Natural killer cell (primary cell): ENCODE measurements around the gene RAB3B. TPM values are rescaled to one million over a fixed set of nuclear protein-coding genes. Genes with fewer than 3 reads are reported as not detected.

Source experiments
- ATAC-seq, 3 donors: fragments of 150-1000 bp in 2 of 3; fragments of 200-7000 bp in 1 of 3; cut with Tn5 transposase; 1 replicate in 1 of 3; 2 replicates in 2 of 3; pipeline ENCODE4 v1.10.0; 2021; ENCODE audit warnings: mild to moderate bottlenecking in 2 of 3, moderate library complexity in 2 of 3
- DNase-seq, 2 donors: peaks; one replicate each; pipeline versions ENCODE4 v3.0.0 to v3.0.0-alpha.2; 2013 to 2021; ENCODE audit warnings: mixed read lengths in 1 of 2
- H3K27ac ChIP-seq: one replicate; pipeline ENCODE4 v1.5.1; 2013; ENCODE audit warnings: mild to moderate bottlenecking, low read length
- H3K27me3 ChIP-seq: one replicate; pipeline ENCODE4 v1.6.1; 2013; ENCODE audit warnings: low read length; ENCODE audit not compliant: control insufficient read depth, insufficient read depth
- H3K36me3 ChIP-seq: one replicate; pipeline ENCODE4 v1.6.1; 2013; ENCODE audit warnings: low read length; ENCODE audit not compliant: control insufficient read depth, insufficient read depth
- H3K4me1 ChIP-seq: one replicate; pipeline ENCODE4 v1.6.1; 2013; ENCODE audit warnings: low read length; ENCODE audit not compliant: control insufficient read depth, insufficient read depth
- H3K4me3 ChIP-seq: one replicate; pipeline ENCODE4 v1.5.1; 2013; ENCODE audit warnings: low read length
- H3K9me3 ChIP-seq: one replicate; pipeline ENCODE4 v1.6.1; 2013; ENCODE audit warnings: low read length; ENCODE audit not compliant: control insufficient read depth, insufficient read depth
- H3K27ac Mint-ChIP-seq, 2 donors: one replicate each; pipeline ENCODE4 v1.8.0; 2022; ENCODE audit warnings: mild to moderate bottlenecking in 2 of 2, mixed read lengths in 2 of 2, moderate library complexity in 1 of 2
- H3K27me3 Mint-ChIP-seq, 2 donors: one replicate each; pipeline ENCODE4 v1.8.0; 2022; ENCODE audit warnings: low read depth in 2 of 2, mixed read lengths in 2 of 2
- H3K36me3 Mint-ChIP-seq: one replicate; pipeline ENCODE4 v1.8.0; 2022; ENCODE audit warnings: mixed read lengths
- H3K4me1 Mint-ChIP-seq, 2 donors: one replicate each; pipeline ENCODE4 v1.8.0; 2022; ENCODE audit warnings: mixed read lengths in 2 of 2
- H3K4me3 Mint-ChIP-seq: one replicate; pipeline ENCODE4 v1.8.0; 2022; ENCODE audit warnings: mild to moderate bottlenecking, moderate library complexity, mixed read lengths
- H3K9me3 Mint-ChIP-seq, 2 donors: one replicate each; pipeline ENCODE4 v1.8.0; 2022; ENCODE audit warnings: mixed read lengths in 2 of 2
- CTCF ChIP-seq: fragments of 200-600 bp; IDR thresholded peaks from one replicate; pipeline ENCODE4 v1.8.0; 2022; ENCODE audit warnings: antibody characterized with exemption
- WGBS: methylation state at CpG from one replicate; pipeline ENCODE4 v1.1.7; 2013; ENCODE audit warnings: missing lambda C conversion rate; ENCODE audit not compliant: insufficient coverage; 5-methylcytosine and 5-hydroxymethylcytosine counted together
- intact Hi-C: fragments of 100-400 bp; cut with micrococcal nuclease; formaldehyde crosslinking; loops from one replicate; pipeline ENCODE4 v1.14.2; 2022
- total RNA-seq, 4 donors: library from RNA; stranded (reverse); fragments of 120-200 nt in 1 of 4; gene quantifications; one replicate each; pipeline versions ENCODE4 v1.2.3 to v1.2.4, GENCODE V29; 2013 to 2022

The RAB3B gene
- total RNA-seq, 3 donors from 2014 or later (not counting 1 experiment from before 2014, with no cell fraction given), result 0.03 TPM; not detected in 2

- Mint-ChIP-seq H3K4me1 (no peaks in the 10 kb centered on the region), H3K27me3 (peaks cover 9 to 12% of the 10 kb centered on the region in 2 donors), H3K4me3 (no peak overlapping the region), H3K9me3 (no peaks in the 10 kb centered on the region), H3K27ac (no peak overlapping the region), H3K36me3 (no peaks in the 10 kb centered on the region)
- Histone ChIP-seq H3K4me1 (no peaks in the 10 kb centered on the region), H3K4me3 (no peak overlapping the region), H3K9me3 (no peaks in the 10 kb centered on the region), H3K27ac (no peak overlapping the region), H3K36me3 (no peaks in the 10 kb centered on the region), H3K27me3 (no peaks in the 10 kb centered on the region)
- no peak for ATAC-seq
- DNase-seq, result no peak
- 87% methylated on average over 2 of the region's 2 CpGs for WGBS
- TF ChIP-seq CTCF, result no peak
- intact Hi-C loops, result no loop called here
Measured at GRCh38 chr1:51948491-51948915, 42.0 kb downstream of the RAB3B start.

GRCh38 chr1:51946300-51946699 is 44.2 kb downstream of the RAB3B start:
- Histone ChIP-seq H3K4me3 (no peak overlapping the region), H3K27ac (no peak overlapping the region), H3K36me3 (no peaks in the 10 kb centered on the region), H3K27me3 (no peaks in the 10 kb centered on the region), H3K4me1 (no peaks in the 10 kb centered on the region), H3K9me3 (no peaks in the 10 kb centered on the region)
- peaks cover 1% of the 10 kb centered on the region in 2 donors for H3K9me3 Mint-ChIP-seq
- DNase-seq (no peak), ATAC-seq (no peak)
- H3K4me3 Mint-ChIP-seq, result no peak overlapping the region
- H3K27ac Mint-ChIP-seq, result no peak overlapping the region
- H3K27me3 Mint-ChIP-seq, result peaks cover 6 to 19% of the 10 kb centered on the region in 2 donors
- TF ChIP-seq CTCF, result no peak
- H3K36me3 Mint-ChIP-seq, result no peaks in the 10 kb centered on the region
- 90% methylated on average over 1 of the region's 1 CpG for WGBS
- H3K4me1 Mint-ChIP-seq, result no peaks in the 10 kb centered on the region
- intact Hi-C loops, result no loop called here

- Histone ChIP-seq H3K4me1 (no peaks in the 10 kb centered on the region), H3K27me3 (no peaks in the 10 kb centered on the region), H3K36me3 (no peaks in the 10 kb centered on the region), H3K4me3 (no peak overlapping the region), H3K9me3 (no peaks in the 10 kb centered on the region), H3K27ac (no peak overlapping the region)
- H3K36me3 Mint-ChIP-seq, result no peaks in the 10 kb centered on the region
- no peak for ATAC-seq
- H3K4me1 Mint-ChIP-seq, result no peaks in the 10 kb centered on the region
- peaks cover 4 to 6% of the 10 kb centered on the region in 2 donors for H3K9me3 Mint-ChIP-seq
- no peak for TF ChIP-seq CTCF
- no peak overlapping the region for H3K27ac Mint-ChIP-seq
- peaks cover 10 to 19% of the 10 kb centered on the region in 2 donors for H3K27me3 Mint-ChIP-seq
- intact Hi-C loops, result no loop called here
- no peak for DNase-seq
- H3K4me3 Mint-ChIP-seq, result no peak overlapping the region
Measured at GRCh38 chr1:51945591-51945990, 44.9 kb downstream of the RAB3B start.

- H3K4me1 Mint-ChIP-seq, result no peaks in the 10 kb centered on the region
- H3K27ac Mint-ChIP-seq, result no peak overlapping the region
- no peaks in the 10 kb centered on the region for H3K36me3 ChIP-seq
- ATAC-seq (peak in 1 of 3 donors; percentile 4), DNase-seq (no peak)
- H3K9me3 ChIP-seq, result no peaks in the 10 kb centered on the region
- 83% methylated on average over 1 of the region's 2 CpGs for WGBS
- peaks cover 7 to 10% of the 10 kb centered on the region in 2 donors for H3K27me3 Mint-ChIP-seq
- H3K4me3 ChIP-seq, result no peak overlapping the region
- no peaks in the 10 kb centered on the region for H3K27me3 ChIP-seq
- no peaks in the 10 kb centered on the region for H3K4me1 ChIP-seq
- H3K4me3 Mint-ChIP-seq, result no peak overlapping the region
- H3K27ac ChIP-seq, result no peak overlapping the region
- peaks cover 4 to 6% of the 10 kb centered on the region in 2 donors for H3K9me3 Mint-ChIP-seq
- H3K36me3 Mint-ChIP-seq, result no peaks in the 10 kb centered on the region
- intact Hi-C loops, result no loop called here
- TF ChIP-seq CTCF, result no peak
Measured at GRCh38 chr1:51942281-51942680, 48.2 kb downstream of the RAB3B start.
